ENCODE data around the gene BHLHA15. TPM values are rescaled to one million over a fixed set of nuclear protein-coding genes. Genes with fewer than 3 reads are reported as not detected.

The BHLHA15 gene
- total and polyA plus RNA-seq, 2 of the 13 experiments (the other 11 are each of a cell fraction or from before 2014, with no cell fraction given), result 1.9 to 6.1 TPM

- H3K4me3 ChIP-seq (replicated peaks in 1 of 3; ENCODE audit: insufficient read depth in 1 of 3, low read depth in 2 of 3, low read length in 3 of 3), result no peak overlapping the region
- ATAC-seq (no peak), DNase-seq (ENCODE audit: low spot score) (no peak), FAIRE-seq (no peak)
- no peak overlapping the region for H3K9ac ChIP-seq (ENCODE audit: insufficient read depth, low read depth, low read length)
- BruUV-seq (replicated peaks), result no TSS peak
- no peak overlapping the region for H3K27ac ChIP-seq (ENCODE audit: extremely low read length, insufficient read depth, low read length)
- no peaks in the 10 kb centered on the region for H3K27me3 ChIP-seq (ENCODE audit: control insufficient read depth in 1 of 2, insufficient read depth in 2 of 2, low read length in 2 of 2)
- CTCF ChIA-PET (ENCODE audit: low intra/inter-chr PET ratio, low total read pairs), result no interaction called here
- H3K36me3 ChIP-seq (replicated peaks in 1 of 2; ENCODE audit: control insufficient read depth in 1 of 2, insufficient read depth in 2 of 2, low read length in 2 of 2), result peaks cover 30 to 73% of the 10 kb centered on the region in 2 experiments
- intact Hi-C loops (cut with micrococcal nuclease; ENCODE audit: unreplicated experiment), result no loop called here
- in situ Hi-C loops (cut with HindIII; ENCODE audit: extremely low pct_ligation_motif_present, low pct_unique_long_range_greater_than_20kb), result no loop called here
- 96% methylated on average over 28 of the region's 28 CpGs for WGBS (ENCODE audit: low lambda C conversion rate)
- no peak overlapping the region for H2AFZ ChIP-seq (ENCODE audit: low read length)
- POLR2A ChIA-PET, result no interaction called here
- H4K20me1 ChIP-seq (ENCODE audit: insufficient read depth, low read length), result 0 out of 2 replicates have a peak, but pooled peaks cover 6% of the 10 kb centered on the region
- peaks cover 17% of the 10 kb centered on the region; the same call in 1 of the 2 replicates for H3K4me1 ChIP-seq (ENCODE audit: insufficient read depth, low read length)
- TF ChIP-seq POLR2A (IDR thresholded peaks at IDR 0.05; ENCODE audit: insufficient read depth in 1 of 2, low read depth in 2 of 2, low read length in 2 of 2) (no peak), RELA (CRISPR knock-in tag; IDR thresholded peaks at IDR 0.05) (no peak), ELF3 (CRISPR knock-in tag; IDR thresholded peaks at IDR 0.05) (no peak), ATF7 (IDR thresholded peaks at IDR 0.05) (0 out of 2 replicates have a peak, but pooled peaks have one; percentile 27), ATF7 (CRISPR knock-in tag; IDR thresholded peaks at IDR 0.05) (no peak), ZNF746 (CRISPR knock-in tag; IDR thresholded peaks at IDR 0.05) (no peak), FOXK1 (CRISPR knock-in tag; IDR thresholded peaks at IDR 0.05; ENCODE audit: borderline replicate concordance, low read depth) (no peak), ZNF770 (CRISPR knock-in tag; IDR thresholded peaks at IDR 0.05) (no peak), KIAA2018 (CRISPR knock-in tag; IDR thresholded peaks at IDR 0.05; ENCODE audit: borderline replicate concordance) (no peak), SRF (IDR thresholded peaks at IDR 0.05; ENCODE audit: low read depth, low read length) (no peak), NCOR1 (IDR thresholded peaks at IDR 0.05; ENCODE audit: borderline replicate concordance, low read length) (no peak), RFX5 (IDR thresholded peaks at IDR 0.05; ENCODE audit: low read depth, low read length) (no peak), MIXL1 (CRISPR knock-in tag; IDR thresholded peaks at IDR 0.05) (no peak), MAX (IDR thresholded peaks at IDR 0.05) (no peak), ATF1 (CRISPR knock-in tag; IDR thresholded peaks at IDR 0.05) (no peak), CREB1 (IDR thresholded peaks at IDR 0.05) (peak; percentile 44; the same call in 1 of the 2 replicates), CREB1 (CRISPR knock-in tag; IDR thresholded peaks at IDR 0.05) (no peak), TRIM24 (CRISPR knock-in tag; IDR thresholded peaks at IDR 0.05) (no peak)
- no peak overlapping the region for H3K4me2 ChIP-seq (ENCODE audit: low read depth, low read length)
- H3K79me2 ChIP-seq (ENCODE audit: insufficient read depth, low read length), result peaks cover 3% of the 10 kb centered on the region
- H3K9me3 ChIP-seq (ENCODE audit: low read length), result no peaks in the 10 kb centered on the region
Observed at GRCh38 chr7:98194186-98194585, 17.1 kb upstream of the BHLHA15 start.

Data from HepG2 (cell line).